WTC11 (cell line): ENCODE measurements around the gene KCNH8. TPM values are rescaled to one million over a fixed set of nuclear protein-coding genes. Genes with fewer than 3 reads are reported as not detected.
A peak's percentile ranks its signal among the peaks of the same experiment; 100 is the strongest.

Experiments
- ATAC-seq: fragments of 200-7000 bp; cut with Tn5 transposase; 2 replicates; pipeline ENCODE4 v1.10.0; 2021; ENCODE audit warnings: mild to moderate bottlenecking, moderate library complexity
- CTCF ChIA-PET: fragments of 300-600 bp; sonication (Branson Sonifier 250); formaldehyde crosslinking; loops from one replicate; lab custom pipeline; 2021; ENCODE audit warnings: antibody characterized with exemption; lab: Charles Lee
- POLR2A ChIA-PET: fragments of 350-600 bp; sonication (Branson Sonifier 250); formaldehyde crosslinking; loops from one replicate; lab custom pipeline; 2021; ENCODE audit warnings: antibody characterized with exemption; lab: Charles Lee
- DNase-seq: peaks from one replicate; pipeline ENCODE4 v3.0.0; 2021; ENCODE audit warnings: low spot score
- H3K27ac Mint-ChIP-seq: 2 replicates; pipeline ENCODE4 v1.8.0; 2021; ENCODE audit warnings: mixed read lengths
- H3K27me3 Mint-ChIP-seq: 2 replicates; pipeline ENCODE4 v1.8.0; 2021; ENCODE audit warnings: low read depth, mild to moderate bottlenecking, moderate library complexity, mixed read lengths
- H3K36me3 Mint-ChIP-seq: 2 replicates; pipeline ENCODE4 v1.8.0; 2021; ENCODE audit warnings: mixed read lengths
- H3K4me1 Mint-ChIP-seq: 2 replicates; pipeline ENCODE4 v1.8.0; 2022; ENCODE audit warnings: mixed read lengths
- H3K4me3 Mint-ChIP-seq: 2 replicates; pipeline ENCODE4 v1.8.0; 2021; ENCODE audit warnings: mild to moderate bottlenecking, moderate library complexity, mixed read lengths
- H3K9me3 Mint-ChIP-seq: 2 replicates; pipeline ENCODE4 v1.8.0; 2021; ENCODE audit warnings: mixed read lengths
- CREM ChIP-seq: sonication (generic); formaldehyde crosslinking; IDR thresholded peaks from 2 replicates; pipeline ENCODE4 v1.8.1; 2022; ENCODE audit warnings: mild to moderate bottlenecking, missing genetic modification reagents, moderate library complexity
- ESRRA ChIP-seq: sonication (generic); formaldehyde crosslinking; IDR thresholded peaks from 2 replicates; pipeline ENCODE4 v1.8.1; 2022; ENCODE audit warnings: mild to moderate bottlenecking, missing genetic modification reagents, borderline replicate concordance
- ETV6 ChIP-seq: sonication (generic); formaldehyde crosslinking; IDR thresholded peaks from 2 replicates; pipeline ENCODE4 v1.8.1; 2022; ENCODE audit warnings: mild to moderate bottlenecking, missing genetic modification reagents
- FOXK1 ChIP-seq: sonication (generic); formaldehyde crosslinking; IDR thresholded peaks from 2 replicates; pipeline ENCODE4 v1.8.0; 2022; ENCODE audit warnings: mild to moderate bottlenecking, moderate library complexity, missing genetic modification reagents
- FOXP4 ChIP-seq: sonication (generic); formaldehyde crosslinking; IDR thresholded peaks from 2 replicates; pipeline ENCODE4 v1.8.0; 2022; ENCODE audit warnings: mild to moderate bottlenecking, missing genetic modification reagents
- GRHL2 ChIP-seq: fragments of 250-450 bp; sonication (Bioruptor Pico); IDR thresholded peaks from 2 replicates; pipeline ENCODE4 v1.8.0; 2022; ENCODE audit warnings: mild to moderate bottlenecking, moderate library complexity; ENCODE audit not compliant: insufficient replicate concordance, severe bottlenecking
- MYBL2 ChIP-seq: sonication (generic); formaldehyde crosslinking; IDR thresholded peaks from 2 replicates; pipeline ENCODE4 v1.8.1; 2023; ENCODE audit warnings: mild to moderate bottlenecking, moderate library complexity, missing genetic modification reagents
- NR1H2 ChIP-seq: sonication (generic); formaldehyde crosslinking; IDR thresholded peaks from 2 replicates; pipeline ENCODE4 v1.9.0; 2021; ENCODE audit warnings: mild to moderate bottlenecking, moderate library complexity, missing genetic modification reagents
- PRRX2 ChIP-seq: fragments of 250-450 bp; sonication (Bioruptor Pico); IDR thresholded peaks from 2 replicates; pipeline ENCODE4 v1.8.0; 2021; ENCODE audit warnings: mild to moderate bottlenecking
- SMAD3 ChIP-seq: sonication (generic); formaldehyde crosslinking; IDR thresholded peaks from 2 replicates; pipeline ENCODE4 v1.8.0; 2022; ENCODE audit warnings: missing genetic modification reagents, mild to moderate bottlenecking, borderline replicate concordance
- SMAD4 ChIP-seq: sonication (generic); formaldehyde crosslinking; IDR thresholded peaks from 2 replicates; pipeline ENCODE4 v1.8.0; 2022; ENCODE audit warnings: mild to moderate bottlenecking, missing genetic modification reagents
- TCF7 ChIP-seq: sonication (generic); formaldehyde crosslinking; IDR thresholded peaks from 2 replicates; pipeline ENCODE4 v1.8.0; 2022; ENCODE audit warnings: mild to moderate bottlenecking, low read depth, missing genetic modification reagents, moderate library complexity
- ZBTB43 ChIP-seq: sonication (generic); formaldehyde crosslinking; IDR thresholded peaks from 2 replicates; pipeline ENCODE4 v1.8.1; 2023; ENCODE audit warnings: mild to moderate bottlenecking, missing genetic modification reagents
- ZNF121 ChIP-seq: sonication (generic); formaldehyde crosslinking; IDR thresholded peaks from 2 replicates; pipeline ENCODE4 v1.8.0; 2023; ENCODE audit warnings: missing genetic modification reagents
- ZNF396 ChIP-seq: fragments of 250-450 bp; sonication (Bioruptor Pico); IDR thresholded peaks from 2 replicates; pipeline ENCODE4 v1.8.0; 2021; ENCODE audit warnings: mild to moderate bottlenecking, moderate library complexity, borderline replicate concordance
- ZNF671 ChIP-seq: fragments of 250-450 bp; sonication (Bioruptor Pico); IDR thresholded peaks from 2 replicates; pipeline ENCODE4 v1.8.0; 2021; ENCODE audit warnings: mild to moderate bottlenecking
- total RNA-seq: library from RNA; stranded (reverse); gene quantifications from 3 replicates; pipeline ENCODE4 v1.2.3, GENCODE V29; 2021
- TF ChIP-seq, protein P1 (sequence below): sonication (generic); formaldehyde crosslinking; conservative IDR thresholded peaks from 2 replicates; pipeline ENCODE4 v1.8.1; 2022; ENCODE audit warnings: mild to moderate bottlenecking, missing genetic modification reagents
- TF ChIP-seq, protein P2 (sequence below): sonication (generic); formaldehyde crosslinking; IDR thresholded peaks from 2 replicates; pipeline ENCODE4 v1.8.0; 2022; ENCODE audit warnings: mild to moderate bottlenecking, missing genetic modification reagents
- TF ChIP-seq, protein P3 (sequence below): fragments of 250-450 bp; sonication (Bioruptor Pico); IDR thresholded peaks from 2 replicates; pipeline ENCODE4 v1.9.0; 2021; ENCODE audit warnings: moderate library complexity, mild to moderate bottlenecking, inconsistent platforms, borderline replicate concordance
- TF ChIP-seq, protein P4 (sequence below): sonication (generic); formaldehyde crosslinking; IDR thresholded peaks from 2 replicates; pipeline ENCODE4 v1.8.0; 2023; ENCODE audit warnings: missing genetic modification reagents

Gene KCNH8
- total RNA-seq, 1 experiment from 2014 or later = 2.8 TPM

DNA sequence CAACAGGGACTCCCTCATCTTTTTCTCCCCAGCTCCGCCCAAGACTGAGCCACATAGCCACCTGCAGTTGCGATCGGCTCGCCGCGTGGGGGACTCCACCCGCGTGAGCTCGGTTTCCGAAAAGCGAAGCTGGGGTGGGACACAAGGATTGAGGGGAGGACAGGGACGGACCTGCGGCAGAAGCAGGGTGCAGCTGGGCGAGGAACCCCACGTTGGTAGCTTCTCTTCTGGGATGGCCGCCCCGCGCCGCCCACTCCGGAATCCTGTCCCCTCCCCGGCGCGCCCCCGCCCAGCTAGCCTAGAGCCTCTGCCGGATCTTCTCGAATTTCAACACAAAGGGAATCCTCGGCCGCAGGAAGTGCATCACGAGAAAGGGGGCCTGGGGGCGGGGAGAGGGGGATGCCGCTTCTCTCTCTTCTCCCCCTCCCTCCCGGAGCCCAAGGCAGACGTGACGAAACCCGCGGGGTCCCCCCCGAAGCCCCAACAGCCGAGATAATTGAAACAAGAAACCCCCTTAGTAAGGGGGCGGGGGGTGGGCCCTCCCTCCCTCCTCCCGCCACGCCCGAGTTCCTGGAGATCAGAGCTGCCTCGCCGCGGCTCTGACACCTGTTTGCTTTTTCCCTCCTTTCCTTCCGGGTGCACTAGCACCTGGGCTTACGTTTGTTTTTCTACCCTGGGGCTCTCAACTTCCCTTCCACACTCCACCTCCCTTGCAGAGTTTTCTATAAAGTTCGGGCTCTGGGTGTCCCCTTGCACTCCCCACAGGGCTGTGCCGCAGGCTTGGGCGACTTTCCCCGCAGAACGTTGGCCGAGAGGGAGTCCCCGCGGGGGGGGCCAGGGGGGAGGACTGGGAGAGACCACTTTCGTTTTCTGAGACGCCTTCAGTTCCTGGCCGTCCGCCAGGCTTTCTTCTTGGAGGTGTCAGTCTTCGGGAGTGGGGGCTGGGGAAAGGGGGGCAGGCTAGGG lies 1.3 kb upstream of the KCNH8 start:
- Mint-ChIP-seq H3K4me1 (peaks cover 45% of the 10 kb centered on the region), H3K27me3 (no peaks in the 10 kb centered on the region), H3K4me3 (peak overlapping the region; percentile 89), H3K9me3 (peaks cover 6% of the 10 kb centered on the region), H3K27ac (peak overlapping the region; percentile 96), H3K36me3 (no peaks in the 10 kb centered on the region; the same call in 1 of the 2 replicates)
- peak; percentile 94 for DNase-seq
- CTCF ChIA-PET = interaction anchor here (0.8 to 1.3 kb wide), 2 partner anchors 81 to 82 kb away, joined by 3 read pairs; no protein-coding TSS in a partner anchor
- POLR2A ChIA-PET = interaction anchor here (1.0 to 1.3 kb wide), 3 partner anchors 44 to 148 kb away, joined by 3 to 4 read pairs (median 3); no protein-coding TSS in a partner anchor
- peak; percentile 79 for TF ChIP-seq FOXK1 (CRISPR knock-in tag)
- TF ChIP-seq, protein P1, sequence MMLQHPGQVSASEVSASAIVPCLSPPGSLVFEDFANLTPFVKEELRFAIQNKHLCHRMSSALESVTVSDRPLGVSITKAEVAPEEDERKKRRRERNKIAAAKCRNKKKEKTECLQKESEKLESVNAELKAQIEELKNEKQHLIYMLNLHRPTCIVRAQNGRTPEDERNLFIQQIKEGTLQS (CRISPR knock-in tag) = no peak
- no peak for TF ChIP-seq GRHL2 (CRISPR knock-in tag)
- TF ChIP-seq, protein P2, sequence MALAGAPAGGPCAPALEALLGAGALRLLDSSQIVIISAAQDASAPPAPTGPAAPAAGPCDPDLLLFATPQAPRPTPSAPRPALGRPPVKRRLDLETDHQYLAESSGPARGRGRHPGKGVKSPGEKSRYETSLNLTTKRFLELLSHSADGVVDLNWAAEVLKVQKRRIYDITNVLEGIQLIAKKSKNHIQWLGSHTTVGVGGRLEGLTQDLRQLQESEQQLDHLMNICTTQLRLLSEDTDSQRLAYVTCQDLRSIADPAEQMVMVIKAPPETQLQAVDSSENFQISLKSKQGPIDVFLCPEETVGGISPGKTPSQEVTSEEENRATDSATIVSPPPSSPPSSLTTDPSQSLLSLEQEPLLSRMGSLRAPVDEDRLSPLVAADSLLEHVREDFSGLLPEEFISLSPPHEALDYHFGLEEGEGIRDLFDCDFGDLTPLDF (CRISPR knock-in tag) = no peak
- TF ChIP-seq ETV6 (CRISPR knock-in tag) = peak; percentile 68; the same call in 1 of the 2 replicates
- TF ChIP-seq CREM (CRISPR knock-in tag) = peak; percentile 29; the same call in 1 of the 2 replicates
- no peak for TF ChIP-seq SMAD3 (CRISPR knock-in tag)
- no peak for TF ChIP-seq NR1H2
- TF ChIP-seq, protein P3, sequence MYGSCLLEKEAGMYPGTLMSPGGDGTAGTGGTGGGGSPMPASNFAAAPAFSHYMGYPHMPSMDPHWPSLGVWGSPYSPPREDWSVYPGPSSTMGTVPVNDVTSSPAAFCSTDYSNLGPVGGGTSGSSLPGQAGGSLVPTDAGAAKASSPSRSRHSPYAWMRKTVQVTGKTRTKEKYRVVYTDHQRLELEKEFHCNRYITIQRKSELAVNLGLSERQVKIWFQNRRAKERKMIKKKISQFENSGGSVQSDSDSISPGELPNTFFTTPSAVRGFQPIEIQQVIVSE (CRISPR knock-in tag) = no peak
- TF ChIP-seq ZNF396 (CRISPR knock-in tag) = no peak
- TF ChIP-seq FOXP4 (CRISPR knock-in tag) = 0 out of 2 replicates have a peak, but pooled peaks have one; percentile 31
- no peak for TF ChIP-seq SMAD4 (CRISPR knock-in tag)
- TF ChIP-seq ZBTB43 (CRISPR knock-in tag) = peak; percentile 20; the same call in 1 of the 2 replicates
- TF ChIP-seq MYBL2 (CRISPR knock-in tag) = peak; percentile 16; the same call in 1 of the 2 replicates
- no peak for TF ChIP-seq TCF7
- TF ChIP-seq PRRX2 (CRISPR knock-in tag) = 0 out of 2 replicates have a peak, but pooled peaks have one; percentile 41
- no peak for TF ChIP-seq ESRRA (CRISPR knock-in tag)
- TF ChIP-seq ZNF121 (CRISPR knock-in tag) = no peak
- TF ChIP-seq ZNF671 (CRISPR knock-in tag) = no peak
- TF ChIP-seq, protein P4, sequence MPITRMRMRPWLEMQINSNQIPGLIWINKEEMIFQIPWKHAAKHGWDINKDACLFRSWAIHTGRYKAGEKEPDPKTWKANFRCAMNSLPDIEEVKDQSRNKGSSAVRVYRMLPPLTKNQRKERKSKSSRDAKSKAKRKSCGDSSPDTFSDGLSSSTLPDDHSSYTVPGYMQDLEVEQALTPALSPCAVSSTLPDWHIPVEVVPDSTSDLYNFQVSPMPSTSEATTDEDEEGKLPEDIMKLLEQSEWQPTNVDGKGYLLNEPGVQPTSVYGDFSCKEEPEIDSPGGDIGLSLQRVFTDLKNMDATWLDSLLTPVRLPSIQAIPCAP = peak; percentile 41; the same call in 1 of the 2 replicates
- ATAC-seq = peak; percentile 81
